ENCODE data around the gene VPS13C.

GRCh38 chr15:62085740-62086139, 25.5 kb upstream of the VPS13C start:
- TF ChIP-seq CBX2 (IDR thresholded peaks at IDR 0.05; ENCODE audit: borderline replicate concordance, low read depth) (no peak), CTCF (IDR thresholded peaks at IDR 0.05) (no peak)

All from A549 (cell line).